HFFc6 (cell line): Measurements from ENCODE around the gene UGT2B15. TPM values are rescaled to one million over a fixed set of nuclear protein-coding genes. Genes with fewer than 3 reads are reported as not detected.
"Not testable (repeated sequence)": the region's sequence is repeated elsewhere in the genome, so short reads cannot be mapped to it uniquely, and the experiment has no call there.

Experiments used
- DNase-seq: peaks from one replicate; pipeline ENCODE4 v3.0.0-alpha.2; 2018
- H3K27ac Mint-ChIP-seq: 2 replicates; pipeline ENCODE4 v1.8.0; 2020; ENCODE audit warnings: mild to moderate bottlenecking, mixed read lengths
- H3K27me3 Mint-ChIP-seq: 2 replicates; pipeline ENCODE4 v1.8.0; 2021; ENCODE audit warnings: mild to moderate bottlenecking, moderate library complexity, mixed read lengths; ENCODE audit not compliant: insufficient read depth
- H3K36me3 Mint-ChIP-seq: 2 replicates; pipeline ENCODE4 v1.8.0; 2021; ENCODE audit warnings: low read depth, mixed read lengths
- H3K4me1 Mint-ChIP-seq: 2 replicates; pipeline ENCODE4 v1.8.0; 2020; ENCODE audit warnings: low read depth, mixed read lengths
- H3K4me3 Mint-ChIP-seq: 2 replicates; pipeline ENCODE4 v1.8.0; 2020; ENCODE audit warnings: mild to moderate bottlenecking, moderate library complexity, mixed read lengths
- H3K9me3 Mint-ChIP-seq: 2 replicates; pipeline ENCODE4 v1.8.0; 2020; ENCODE audit warnings: mild to moderate bottlenecking, mixed read lengths
- CTCF ChIP-seq: fragments of 200-600 bp; sonication (generic); IDR thresholded peaks from 2 replicates; pipeline ENCODE4 v1.5.0; 2021; ENCODE audit warnings: antibody characterized with exemption, mild to moderate bottlenecking
- long read RNA-seq: library from polyadenylated mRNA; unstranded; transcript quantifications from one replicate; pipeline ENCODE4 v2.0.0, GENCODE V29; 2019
- total RNA-seq, 6 experiments: library from RNA; stranded (reverse); fragmentation: NEBNext Ultra II Directional; extraction: Animal tissue kit (Norgen Biotek cat#: 25700); gene quantifications; 2 replicates in 1 of 6; 3 replicates in 5 of 6; pipeline ENCODE4 v1.2.3, GENCODE V29; 2021

The UGT2B15 gene
- total RNA-seq = not detected
- long read RNA-seq = 0 reads

- H3K36me3 Mint-ChIP-seq, DNase-seq, H3K27ac Mint-ChIP-seq, H3K4me1 Mint-ChIP-seq, H3K4me3 Mint-ChIP-seq, H3K27me3 Mint-ChIP-seq: not testable (repeated sequence)
- H3K9me3 Mint-ChIP-seq = peaks cover 32% of the 10 kb centered on the region
Measured at GRCh38 chr4:68670479-68670939, at the start of gene UGT2B15. Gene UGT2B15 (minus strand): TSS chr4:68670652. CDS start chr4:68670618, 34 bp downstream.

GRCh38 chr4:68719075-68719473 lies 48.6 kb upstream of the UGT2B15 start:
- no peaks in the 10 kb centered on the region for H3K4me1 Mint-ChIP-seq
- H3K9me3 Mint-ChIP-seq = peaks cover 22% of the 10 kb centered on the region
- H3K27ac Mint-ChIP-seq = no peak overlapping the region
- no peak for TF ChIP-seq CTCF
- DNase-seq = no peak
- no peaks in the 10 kb centered on the region for H3K36me3 Mint-ChIP-seq
- H3K4me3 Mint-ChIP-seq = no peak overlapping the region
- no peaks in the 10 kb centered on the region for H3K27me3 Mint-ChIP-seq

- Mint-ChIP-seq H3K4me3 (no peak overlapping the region), H3K36me3 (no peaks in the 10 kb centered on the region), H3K9me3 (peaks cover 23% of the 10 kb centered on the region), H3K4me1 (no peaks in the 10 kb centered on the region), H3K27me3 (no peaks in the 10 kb centered on the region), H3K27ac (no peak overlapping the region)
- no peak for TF ChIP-seq CTCF
- no peak for DNase-seq
Measured at GRCh38 chr4:68718447-68719074, 48.1 kb upstream of the UGT2B15 start.

- Mint-ChIP-seq H3K9me3 (peaks cover 24% of the 10 kb centered on the region), H3K27ac (no peak overlapping the region), H3K4me3 (no peak overlapping the region), H3K36me3 (no peaks in the 10 kb centered on the region), H3K27me3 (no peaks in the 10 kb centered on the region), H3K4me1 (no peaks in the 10 kb centered on the region)
- DNase-seq = no peak
- TF ChIP-seq CTCF = no peak
Measured at GRCh38 chr4:68717999-68718398, 47.5 kb upstream of the UGT2B15 start.

GRCh38 chr4:68714400-68714799 lies 43.9 kb upstream of the UGT2B15 start:
- no peak for DNase-seq
- Mint-ChIP-seq H3K27me3 (no peaks in the 10 kb centered on the region), H3K27ac (no peak overlapping the region), H3K4me1 (no peaks in the 10 kb centered on the region), H3K36me3 (no peaks in the 10 kb centered on the region), H3K4me3 (no peak overlapping the region), H3K9me3 (peaks cover 18% of the 10 kb centered on the region)
- no peak for TF ChIP-seq CTCF

GRCh38 chr4:68712207-68712606 lies 41.8 kb upstream of the UGT2B15 start:
- peaks cover 17% of the 10 kb centered on the region for H3K9me3 Mint-ChIP-seq
- H3K27ac Mint-ChIP-seq = no peak overlapping the region
- H3K4me3 Mint-ChIP-seq = no peak overlapping the region
- no peak for DNase-seq
- TF ChIP-seq CTCF = no peak
- H3K36me3 Mint-ChIP-seq = no peaks in the 10 kb centered on the region; the same call in 1 of the 2 replicates
- no peaks in the 10 kb centered on the region for H3K4me1 Mint-ChIP-seq
- no peaks in the 10 kb centered on the region for H3K27me3 Mint-ChIP-seq
